HepG2 (cell line): ENCODE results near the gene ARHGEF10L. TPM values are rescaled to one million over a fixed set of nuclear protein-coding genes. Genes with fewer than 3 reads are reported as not detected.

Source experiments
- BHLHE40 ChIP-seq: IDR thresholded peaks from 2 replicates; pipeline ENCODE4 v1.6.1; 2011; ENCODE audit warnings: low read length, improper control_type of control experiment
- CCAR2 ChIP-seq: fragments of 200-400 bp; formaldehyde crosslinking; optimal IDR thresholded peaks from 2 replicates; pipeline ENCODE3; 2018; ENCODE audit warnings: low read depth, mild to moderate bottlenecking, low read length, moderate library complexity
- CERS6 ChIP-seq: sonication (generic); formaldehyde crosslinking; IDR thresholded peaks from 2 replicates; pipeline ENCODE4 v1.5.0; 2020; ENCODE audit warnings: missing genetic modification reagents
- GLI4 ChIP-seq: sonication (generic); formaldehyde crosslinking; IDR thresholded peaks from 2 replicates; pipeline ENCODE4 v1.5.1; 2020; ENCODE audit warnings: missing genetic modification reagents, mild to moderate bottlenecking, moderate library complexity, borderline replicate concordance
- HOXA3 ChIP-seq: sonication (generic); formaldehyde crosslinking; IDR thresholded peaks from 2 replicates; pipeline ENCODE4 v1.5.0; 2020; ENCODE audit warnings: missing genetic modification reagents
- KMT2A ChIP-seq: sonication (generic); formaldehyde crosslinking; IDR thresholded peaks from 2 replicates; pipeline ENCODE4 v1.4.0; 2020; ENCODE audit warnings: missing genetic modification reagents
- RARA ChIP-seq: IDR thresholded peaks from 2 replicates; pipeline ENCODE4 v1.6.1; 2016; ENCODE audit warnings: missing genetic modification reagents, missing compliant biosample characterization
- SAFB2 ChIP-seq: sonication (generic); formaldehyde crosslinking; IDR thresholded peaks from 2 replicates; pipeline ENCODE4 v1.5.1; 2020; ENCODE audit warnings: missing genetic modification reagents, low read depth, mild to moderate bottlenecking, borderline replicate concordance
- SCMH1 ChIP-seq: sonication (generic); formaldehyde crosslinking; IDR thresholded peaks from 2 replicates; pipeline ENCODE4 v1.9.0; 2021; ENCODE audit warnings: missing genetic modification reagents, mild to moderate bottlenecking, borderline replicate concordance
- SMAD3 ChIP-seq: sonication (generic); formaldehyde crosslinking; IDR thresholded peaks from 2 replicates; pipeline ENCODE4 v1.4.0; 2020; ENCODE audit warnings: missing genetic modification reagents
- SMYD3 ChIP-seq: sonication (generic); formaldehyde crosslinking; IDR thresholded peaks from 2 replicates; pipeline ENCODE4 v1.8.1; 2023; ENCODE audit warnings: mild to moderate bottlenecking, missing genetic modification reagents
- TFDP1 ChIP-seq: IDR thresholded peaks from 2 replicates; pipeline ENCODE4 v1.6.1; 2016; ENCODE audit warnings: missing compliant biosample characterization, missing genetic modification reagents, borderline replicate concordance
- TIGD3 ChIP-seq: sonication (generic); formaldehyde crosslinking; IDR thresholded peaks from 2 replicates; pipeline ENCODE4 v1.5.1; 2020; ENCODE audit warnings: mild to moderate bottlenecking, missing genetic modification reagents, borderline replicate concordance
- ZNF331 ChIP-seq: sonication (generic); formaldehyde crosslinking; IDR thresholded peaks from 2 replicates; pipeline ENCODE4 v1.4.0; 2020; ENCODE audit warnings: missing genetic modification reagents
- ZNF770 ChIP-seq: sonication (generic); formaldehyde crosslinking; IDR thresholded peaks from 2 replicates; pipeline ENCODE4 v1.5.0; 2020; ENCODE audit warnings: mild to moderate bottlenecking, missing genetic modification reagents
- polyA plus RNA-seq, 8 experiments: library from polyadenylated mRNA; depleted of rRNA in 3 of 8; stranded (reverse) in 7 of 8; unstranded in 1 of 8; fragments of >200 nt; fragmentation: Illumina TruSeq in 4 of 8; extraction: Trizol in 4 of 8; gene quantifications; 2 replicates each; pipeline versions ENCODE4 v1.2.1 to v1.2.3, GENCODE V29; 2011 to 2016; ENCODE audit warnings: low read depth in 4 of 8, missing spikeins in 1 of 8, mixed read lengths in 1 of 8; ENCODE audit not compliant: insufficient read depth in 1 of 8
- total RNA-seq, 5 experiments: library from RNA; depleted of rRNA; stranded (reverse); fragments of >200 nt; fragmentation: Illumina TruSeq; extraction: Trizol; gene quantifications; 2 replicates each; pipeline ENCODE4 v1.2.3, GENCODE V29; 2016; ENCODE audit warnings: low read depth in 1 of 5
- TF ChIP-seq, protein P1 (sequence below): sonication (generic); formaldehyde crosslinking; IDR thresholded peaks from 2 replicates; pipeline ENCODE4 v1.4.0; 2020; ENCODE audit warnings: low read depth, mild to moderate bottlenecking, missing genetic modification reagents
- TF ChIP-seq, protein P2 (sequence below): IDR thresholded peaks from 2 replicates; pipeline ENCODE4 v1.4.0; 2020; ENCODE audit warnings: mild to moderate bottlenecking, missing genetic modification reagents

Gene ARHGEF10L
- total and polyA plus RNA-seq, 2 of the 13 experiments (the other 11 are each of a cell fraction or from before 2014, with no cell fraction given), result 46.5 to 78.3 TPM

- TF ChIP-seq HOXA3 (CRISPR knock-in tag), result no peak; the same call in 1 of the 2 replicates
- 0 out of 2 replicates have a peak, but pooled peaks have one; percentile 28 for TF ChIP-seq KMT2A (CRISPR knock-in tag)
- peak; percentile 11 for TF ChIP-seq ZNF331
- TF ChIP-seq CCAR2, result no peak
- TF ChIP-seq GLI4 (CRISPR knock-in tag), result no peak; the same call in 1 of the 2 replicates
- TF ChIP-seq SMYD3 (CRISPR knock-in tag), result peak; percentile 73; the same call in 1 of the 2 replicates
- TF ChIP-seq, protein P1, sequence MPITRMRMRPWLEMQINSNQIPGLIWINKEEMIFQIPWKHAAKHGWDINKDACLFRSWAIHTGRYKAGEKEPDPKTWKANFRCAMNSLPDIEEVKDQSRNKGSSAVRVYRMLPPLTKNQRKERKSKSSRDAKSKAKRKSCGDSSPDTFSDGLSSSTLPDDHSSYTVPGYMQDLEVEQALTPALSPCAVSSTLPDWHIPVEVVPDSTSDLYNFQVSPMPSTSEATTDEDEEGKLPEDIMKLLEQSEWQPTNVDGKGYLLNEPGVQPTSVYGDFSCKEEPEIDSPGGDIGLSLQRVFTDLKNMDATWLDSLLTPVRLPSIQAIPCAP (CRISPR knock-in tag), result no peak
- no peak for TF ChIP-seq BHLHE40
- TF ChIP-seq RARA, result peak; percentile 81
- peak; percentile 71; the same call in 1 of the 2 replicates for TF ChIP-seq SMAD3
- TF ChIP-seq ZNF770 (CRISPR knock-in tag), result peak; percentile 42; the same call in 1 of the 2 replicates
- TF ChIP-seq, protein P2, sequence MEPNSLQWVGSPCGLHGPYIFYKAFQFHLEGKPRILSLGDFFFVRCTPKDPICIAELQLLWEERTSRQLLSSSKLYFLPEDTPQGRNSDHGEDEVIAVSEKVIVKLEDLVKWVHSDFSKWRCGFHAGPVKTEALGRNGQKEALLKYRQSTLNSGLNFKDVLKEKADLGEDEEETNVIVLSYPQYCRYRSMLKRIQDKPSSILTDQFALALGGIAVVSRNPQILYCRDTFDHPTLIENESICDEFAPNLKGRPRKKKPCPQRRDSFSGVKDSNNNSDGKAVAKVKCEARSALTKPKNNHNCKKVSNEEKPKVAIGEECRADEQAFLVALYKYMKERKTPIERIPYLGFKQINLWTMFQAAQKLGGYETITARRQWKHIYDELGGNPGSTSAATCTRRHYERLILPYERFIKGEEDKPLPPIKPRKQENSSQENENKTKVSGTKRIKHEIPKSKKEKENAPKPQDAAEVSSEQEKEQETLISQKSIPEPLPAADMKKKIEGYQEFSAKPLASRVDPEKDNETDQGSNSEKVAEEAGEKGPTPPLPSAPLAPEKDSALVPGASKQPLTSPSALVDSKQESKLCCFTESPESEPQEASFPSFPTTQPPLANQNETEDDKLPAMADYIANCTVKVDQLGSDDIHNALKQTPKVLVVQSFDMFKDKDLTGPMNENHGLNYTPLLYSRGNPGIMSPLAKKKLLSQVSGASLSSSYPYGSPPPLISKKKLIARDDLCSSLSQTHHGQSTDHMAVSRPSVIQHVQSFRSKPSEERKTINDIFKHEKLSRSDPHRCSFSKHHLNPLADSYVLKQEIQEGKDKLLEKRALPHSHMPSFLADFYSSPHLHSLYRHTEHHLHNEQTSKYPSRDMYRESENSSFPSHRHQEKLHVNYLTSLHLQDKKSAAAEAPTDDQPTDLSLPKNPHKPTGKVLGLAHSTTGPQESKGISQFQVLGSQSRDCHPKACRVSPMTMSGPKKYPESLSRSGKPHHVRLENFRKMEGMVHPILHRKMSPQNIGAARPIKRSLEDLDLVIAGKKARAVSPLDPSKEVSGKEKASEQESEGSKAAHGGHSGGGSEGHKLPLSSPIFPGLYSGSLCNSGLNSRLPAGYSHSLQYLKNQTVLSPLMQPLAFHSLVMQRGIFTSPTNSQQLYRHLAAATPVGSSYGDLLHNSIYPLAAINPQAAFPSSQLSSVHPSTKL (CRISPR knock-in tag), result peak; percentile 52
- no peak for TF ChIP-seq TIGD3 (CRISPR knock-in tag)
- TF ChIP-seq SAFB2 (CRISPR knock-in tag), result no peak
- TF ChIP-seq SCMH1, result no peak
- TF ChIP-seq CERS6 (CRISPR knock-in tag), result no peak
- peak; percentile 65; the same call in 1 of the 2 replicates for TF ChIP-seq TFDP1 (CRISPR knock-in tag)
Measured at GRCh38 chr1:17579951-17580939, 40.7 kb downstream of the ARHGEF10L start (continued).
